SU-DHL-6 (cell line): ENCODE data around the gene FREY1.

Experiments
- H2AFZ ChIP-seq: fragments of 200-600 bp; sonication (generic); 2 replicates; pipeline ENCODE4 v1.6.1; 2014; ENCODE audit warnings: low read depth, mild to moderate bottlenecking, moderate library complexity, mixed read lengths, antibody characterized with exemption, low read length; ENCODE audit not compliant: severe bottlenecking
- H3F3A ChIP-seq: fragments of 200-600 bp; shearing (Covaris generic); 2 replicates; pipeline ENCODE4 v1.6.0; 2016; ENCODE audit warnings: antibody characterized with exemption, mild to moderate bottlenecking; ENCODE audit not compliant: insufficient read depth
- H3K27ac ChIP-seq: fragments of 200-600 bp; sonication (generic); 2 replicates; pipeline ENCODE4 v1.5.1; 2016; ENCODE audit warnings: low read depth, mild to moderate bottlenecking, low read length, moderate library complexity, mixed read lengths
- H3K27me3 ChIP-seq: fragments of 200-600 bp; sonication (generic), shearing (Covaris generic); 2 replicates; pipeline ENCODE4 v1.6.0; 2014; ENCODE audit warnings: mild to moderate bottlenecking, low read length
- H3K36me3 ChIP-seq: fragments of 200-600 bp; sonication (generic); 2 replicates; pipeline ENCODE4 v1.6.1; 2014; ENCODE audit warnings: mild to moderate bottlenecking, low read length, mixed read lengths
- H3K4me2 ChIP-seq: fragments of 300-600, 200-600 bp; shearing (Covaris generic), sonication (generic); 2 replicates; pipeline ENCODE4 v1.6.0; 2014; ENCODE audit warnings: low read length, low read depth, mild to moderate bottlenecking; ENCODE audit not compliant: poor library complexity, severe bottlenecking
- H3K4me3 ChIP-seq: fragments of 200-600 bp; sonication (generic); 2 replicates; pipeline ENCODE4 v1.5.1; 2014; ENCODE audit warnings: antibody characterized with exemption, low read length, mild to moderate bottlenecking, mixed read lengths; ENCODE audit not compliant: insufficient read depth, poor library complexity, severe bottlenecking
- H3K79me2 ChIP-seq: fragments of 200-600 bp; sonication (generic); 2 replicates; pipeline ENCODE4 v1.6.1; 2014; ENCODE audit warnings: mild to moderate bottlenecking, low read length, moderate library complexity; ENCODE audit not compliant: insufficient read depth
- H3K9ac ChIP-seq: fragments of 200-600 bp; sonication (generic); 2 replicates; pipeline ENCODE4 v1.7.0; 2014; ENCODE audit warnings: mild to moderate bottlenecking, low read length
- H3K9me2 ChIP-seq: fragments of 200-600 bp; sonication (generic); replicated peaks from 2 replicates; pipeline ENCODE4 v1.6.1; 2014; ENCODE audit warnings: low read length; ENCODE audit not compliant: insufficient read depth
- H3K9me3 ChIP-seq: fragments of 200-600 bp; sonication (generic); 2 replicates; pipeline ENCODE4 v1.6.1; 2014; ENCODE audit warnings: low read length, mixed read lengths; ENCODE audit not compliant: insufficient read depth
- H4K20me1 ChIP-seq: fragments of 200-600 bp; sonication (generic); 2 replicates; pipeline ENCODE4 v1.6.1; 2014; ENCODE audit warnings: low read depth, mild to moderate bottlenecking, antibody characterized with exemption, low read length, moderate library complexity, mixed read lengths
- CTCF ChIP-seq: fragments of 200-600 bp; sonication (generic); IDR thresholded peaks from one replicate; pipeline ENCODE4 v1.5.1; 2017; ENCODE audit warnings: antibody characterized with exemption, mild to moderate bottlenecking, low read length, moderate library complexity; ENCODE audit not compliant: insufficient read depth, poor library complexity, severe bottlenecking
- EZH2phosphoT487 ChIP-seq: fragments of 200-600 bp; sonication (generic), shearing (Covaris generic); conservative IDR thresholded peaks from 2 replicates; pipeline ENCODE4 v1.6.1; 2018; ENCODE audit warnings: mild to moderate bottlenecking, antibody characterized with exemption, low read length, moderate library complexity, mixed read lengths

The FREY1 gene

GRCh38 chr11:45925550-45925949, 18.5 kb upstream of the FREY1 start:
- no peak for TF ChIP-seq CTCF
- no peak for TF ChIP-seq EZH2phosphoT487
- Histone ChIP-seq H3K9me3 (no peaks in the 10 kb centered on the region), H3K4me2 (no peak overlapping the region), H3K4me3 (no peak overlapping the region), H3F3A (peaks cover 10% of the 10 kb centered on the region), H2AFZ (no peak overlapping the region), H3K27me3 (no peaks in the 10 kb centered on the region), H3K36me3 (no peaks in the 10 kb centered on the region), H3K9ac (no peak overlapping the region), H3K27ac (no peak overlapping the region), H4K20me1 (no peaks in the 10 kb centered on the region), H3K79me2 (no peaks in the 10 kb centered on the region), H3K9me2 (no peaks in the 10 kb centered on the region)

- H3K79me2 ChIP-seq: no peaks in the 10 kb centered on the region
- H3K9ac ChIP-seq: no peak overlapping the region
- H2AFZ ChIP-seq: no peak overlapping the region
- TF ChIP-seq CTCF (no peak), EZH2phosphoT487 (no peak)
- H3K27me3 ChIP-seq: no peaks in the 10 kb centered on the region
- no peaks in the 10 kb centered on the region for H3K9me2 ChIP-seq
- no peak overlapping the region for H3K4me3 ChIP-seq
- peaks cover 7% of the 10 kb centered on the region for H3F3A ChIP-seq
- no peak overlapping the region for H3K27ac ChIP-seq
- H3K36me3 ChIP-seq: no peaks in the 10 kb centered on the region
- no peaks in the 10 kb centered on the region for H4K20me1 ChIP-seq
- H3K4me2 ChIP-seq: no peak overlapping the region
- H3K9me3 ChIP-seq: no peaks in the 10 kb centered on the region
Measured at GRCh38 chr11:45924927-45925326, 17.9 kb upstream of the FREY1 start.

GRCh38 chr11:45924036-45924915, 17.2 kb upstream of the FREY1 start:
- no peak overlapping the region for H3K9ac ChIP-seq
- H4K20me1 ChIP-seq: no peaks in the 10 kb centered on the region
- no peak overlapping the region for H3K4me2 ChIP-seq
- peaks cover 2% of the 10 kb centered on the region for H3F3A ChIP-seq
- no peak overlapping the region for H2AFZ ChIP-seq
- H3K79me2 ChIP-seq: no peaks in the 10 kb centered on the region
- no peaks in the 10 kb centered on the region for H3K27me3 ChIP-seq
- H3K9me2 ChIP-seq: no peaks in the 10 kb centered on the region
- no peaks in the 10 kb centered on the region for H3K9me3 ChIP-seq
- TF ChIP-seq CTCF (no peak), EZH2phosphoT487 (no peak)
- no peak overlapping the region for H3K27ac ChIP-seq
- H3K4me3 ChIP-seq: no peak overlapping the region
- H3K36me3 ChIP-seq: no peaks in the 10 kb centered on the region
